Kidney (tissue), 14 donors: ENCODE data around the gene MICA. TPM values are rescaled to one million over a fixed set of nuclear protein-coding genes. Genes with fewer than 3 reads are reported as not detected.
A peak's percentile ranks its signal among the peaks of the same experiment; 100 is the strongest.
"Not testable (repeated sequence)": the region's sequence is repeated elsewhere in the genome, so short reads cannot be mapped to it uniquely, and the experiment has no call there.

Source experiments
- DNase-seq, 5 donors: peaks; one replicate each; pipeline ENCODE4 v3.0.0-alpha.2; 2013 to 2020
- FAIRE-seq: peaks from 2 replicates; lab custom pipeline; 2012; peaks lifted over from hg19 to GRCh38; lab: Jason Lieb, UNC
- H3K27ac ChIP-seq, 2 donors: one replicate each; pipeline ENCODE4 v1.7.0; 2013; ENCODE audit warnings: low read depth in 2 of 2, low read length in 2 of 2, inconsistent platforms in 1 of 2
- H3K27me3 ChIP-seq: one replicate; pipeline ENCODE4 v1.7.1; 2013; ENCODE audit warnings: low read length, inconsistent platforms; ENCODE audit not compliant: control insufficient read depth, insufficient read depth
- H3K36me3 ChIP-seq, 3 donors: one replicate each; pipeline versions ENCODE4 v1.7.0 to v1.7.1; 2013; ENCODE audit warnings: low read length in 3 of 3, control low read depth in 1 of 3, inconsistent platforms in 1 of 3; ENCODE audit not compliant: insufficient read depth in 3 of 3, control insufficient read depth in 2 of 3
- H3K4me1 ChIP-seq, 3 donors: one replicate each; pipeline versions ENCODE4 v1.7.0 to v1.7.1; 2013; ENCODE audit warnings: low read length in 3 of 3, inconsistent platforms in 1 of 3, low read depth in 1 of 3; ENCODE audit not compliant: control insufficient read depth in 2 of 3, insufficient read depth in 2 of 3
- H3K4me3 ChIP-seq, 3 donors: one replicate each; pipeline versions ENCODE4 v1.7.0 to v1.8.1; 2013; ENCODE audit warnings: low read length in 3 of 3, control low read depth in 1 of 3, inconsistent platforms in 1 of 3
- H3K9ac ChIP-seq, 3 donors: one replicate each; pipeline versions ENCODE4 v1.7.0 to v1.7.1; 2013; ENCODE audit warnings: low read length in 3 of 3, control low read depth in 1 of 3, inconsistent platforms in 1 of 3
- H3K9me3 ChIP-seq, 3 donors: one replicate each; pipeline versions ENCODE4 v1.7.0 to v1.7.1; 2013; ENCODE audit warnings: low read length in 3 of 3, control low read depth in 1 of 3, inconsistent platforms in 1 of 3; ENCODE audit not compliant: control insufficient read depth in 2 of 3, insufficient read depth in 1 of 3
- CTCF ChIP-seq: IDR thresholded peaks from 3 replicates; pipeline ENCODE4 v1.5.1; 2012; ENCODE audit warnings: mild to moderate bottlenecking, moderate library complexity, borderline replicate concordance; ENCODE audit not compliant: insufficient read depth; ENCODE audit errors: extremely low read depth
- intact Hi-C: fragments of 100-400 bp; cut with DNase I; formaldehyde crosslinking; loops from one replicate; pipeline ENCODE4 v1.11.1; 2022
- polyA plus RNA-seq: library from polyadenylated mRNA; stranded (reverse); fragments of 350-450 nt; fragmentation: Illumina TruSeq; extraction: RNeasy Lipid Tissue Mini Kit (QIAGEN cat#74804); gene quantifications from one replicate; pipeline ENCODE4 v1.2.3, GENCODE V29; 2014; ENCODE audit warnings: low read depth, low replicate concordance; ENCODE audit not compliant: insufficient read depth
- total RNA-seq: library from RNA; stranded (reverse); fragmentation: NEBNext Ultra II Directional; extraction: Animal tissue kit (Norgen Biotek cat#: 25700); gene quantifications from one replicate; pipeline ENCODE4 v1.2.1, GENCODE V29; 2021
- donor health status: control.
- donor health status: control.
- donor health status: control.
- donor health status: control.
- donor health status: control.
- donor health status: DM: yes; HTN: yes; CAD: no.
- donor health status: Normal renal cell carcinoma (clear cell type).

MICA gene
- total and polyA plus RNA-seq, 2 donors from 2014 or later: 27.5 to 34.7 TPM

GRCh38 chr6:31386099-31386498 is 17.3 kb upstream of the MICA start:
- H3K27me3 ChIP-seq: no peaks in the 10 kb centered on the region
- DNase-seq: no peak
- intact Hi-C loops: no loop called here

DNA sequence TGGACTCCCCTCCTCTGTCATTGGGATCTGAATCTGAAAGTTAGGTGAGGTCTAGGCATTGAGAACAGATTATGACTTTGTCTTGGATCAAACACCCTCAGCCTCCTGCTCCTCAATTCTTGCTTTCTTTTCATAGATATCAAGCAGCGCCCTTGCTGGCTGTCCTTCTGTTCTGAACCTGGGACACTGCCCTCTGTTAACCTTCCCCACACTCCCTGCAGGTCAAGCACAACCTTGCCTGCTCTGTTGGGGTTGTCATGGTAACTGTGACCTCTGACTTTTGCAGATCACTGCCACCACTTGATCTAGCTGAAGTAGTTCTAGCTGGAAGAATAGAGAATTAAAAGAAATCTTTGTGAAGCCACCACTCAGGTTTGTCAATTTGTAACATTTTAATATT is 16.4 kb upstream of the MICA start:
- FAIRE-seq: no peak
- Histone ChIP-seq H3K36me3 (no peaks in the 10 kb centered on the region), H3K4me3 (no peak overlapping the region), H3K27ac (no peak overlapping the region), H3K9me3 (no peaks in the 10 kb centered on the region), H3K4me1 (peaks cover 0 to 3% (median 0%) of the 10 kb centered on the region in 3 donors), H3K27me3 (no peaks in the 10 kb centered on the region), H3K9ac (no peak overlapping the region)
- no peak for DNase-seq
- no peak for TF ChIP-seq CTCF
- intact Hi-C loops: no loop called here

More at GRCh38 chr6:31386099-31386498, 17.3 kb upstream of the MICA start:
- Histone ChIP-seq H3K9me3 (no peaks in the 10 kb centered on the region), H3K27ac (no peak overlapping the region), H3K4me3 (no peak overlapping the region), H3K4me1 (peaks cover 0 to 3% (median 0%) of the 10 kb centered on the region in 3 donors), H3K9ac (no peak overlapping the region), H3K36me3 (no peaks in the 10 kb centered on the region)
- TF ChIP-seq CTCF: no peak
- FAIRE-seq: no peak

GRCh38 chr6:31388916-31389801 is 14.2 kb upstream of the MICA start:
- H3K36me3 ChIP-seq, H3K4me3 ChIP-seq, H3K9me3 ChIP-seq, DNase-seq, H3K9ac ChIP-seq, H3K27me3 ChIP-seq, H3K4me1 ChIP-seq, H3K27ac ChIP-seq, intact Hi-C loops: not testable (repeated sequence)
- FAIRE-seq: peak; percentile 55

- not testable (repeated sequence) for FAIRE-seq, H3K36me3 ChIP-seq, H3K4me1 ChIP-seq, H3K27me3 ChIP-seq, DNase-seq, H3K9ac ChIP-seq, H3K9me3 ChIP-seq, H3K27ac ChIP-seq, H3K4me3 ChIP-seq
- intact Hi-C loops: loop anchor here (5.0 kb wide), 1 partner anchor 53 kb away; no protein-coding TSS in a partner anchor
Observed at GRCh38 chr6:31389802-31390132, 13.6 kb upstream of the MICA start.
